Measurements from ENCODE around the gene GAREM2.

GAREM2 gene

GRCh38 chr2:26172871-26173775 lies at the start of gene GAREM2:
GAREM2 (plus strand) TSS chr2:26173088; CDS start chr2:26173221, 133 bp downstream.
- TF ChIP-seq GATA1 (IDR thresholded peaks at IDR 0.05; ENCODE audit: low read depth, low read length) (no peak), POLR2A (IDR thresholded peaks at IDR 0.05; ENCODE audit: low read length) (no peak)
- DNase-seq, result peak; percentile 41 to 54

- TF ChIP-seq POLR2A (IDR thresholded peaks at IDR 0.05; ENCODE audit: low read length) (no peak), GATA1 (IDR thresholded peaks at IDR 0.05; ENCODE audit: low read depth, low read length) (no peak)
- DNase-seq, result no peak
Measured at GRCh38 chr2:26123426-26123825, 49.5 kb upstream of the GAREM2 start.

GRCh38 chr2:26126074-26126473 lies 46.8 kb upstream of the GAREM2 start:
- DNase-seq, result no peak
- TF ChIP-seq GATA1 (IDR thresholded peaks at IDR 0.05; ENCODE audit: low read depth, low read length) (no peak), POLR2A (IDR thresholded peaks at IDR 0.05; ENCODE audit: low read length) (no peak)

GRCh38 chr2:26128176-26128575 lies 44.7 kb upstream of the GAREM2 start:
- TF ChIP-seq GATA1 (IDR thresholded peaks at IDR 0.05; ENCODE audit: low read depth, low read length), result no peak
- no peak for TF ChIP-seq POLR2A (IDR thresholded peaks at IDR 0.05; ENCODE audit: low read length)
- no peak for DNase-seq

- DNase-seq, result no peak
- no peak for TF ChIP-seq GATA1 (IDR thresholded peaks at IDR 0.05; ENCODE audit: low read depth, low read length)
- TF ChIP-seq POLR2A (IDR thresholded peaks at IDR 0.05; ENCODE audit: low read length), result no peak
Measured at GRCh38 chr2:26130763-26131162, 42.1 kb upstream of the GAREM2 start.

GRCh38 chr2:26136451-26136850 lies 36.4 kb upstream of the GAREM2 start:
- DNase-seq, result no peak
- TF ChIP-seq GATA1 (IDR thresholded peaks at IDR 0.05; ENCODE audit: low read depth, low read length) (no peak), POLR2A (IDR thresholded peaks at IDR 0.05; ENCODE audit: low read length) (no peak)

GRCh38 chr2:26139269-26140183 lies 33.4 kb upstream of the GAREM2 start:
- DNase-seq, result peak; percentile 27 to 30
- TF ChIP-seq GATA1 (IDR thresholded peaks at IDR 0.05; ENCODE audit: low read depth, low read length) (no peak), POLR2A (IDR thresholded peaks at IDR 0.05; ENCODE audit: low read length) (no peak)

- no peak for TF ChIP-seq POLR2A (IDR thresholded peaks at IDR 0.05; ENCODE audit: low read length)
- DNase-seq, result no peak
Measured at GRCh38 chr2:26141145-26141769, 31.6 kb upstream of the GAREM2 start.

- TF ChIP-seq GATA1 (IDR thresholded peaks at IDR 0.05; ENCODE audit: low read depth, low read length), result no peak
- no peak for TF ChIP-seq POLR2A (IDR thresholded peaks at IDR 0.05; ENCODE audit: low read length)
- DNase-seq, result peak; percentile 12 to 19
Measured at GRCh38 chr2:26144031-26144430, 28.9 kb upstream of the GAREM2 start.

GRCh38 chr2:26144953-26145680 lies 27.8 kb upstream of the GAREM2 start:
- peak; percentile 75 to 87 for DNase-seq
- TF ChIP-seq POLR2A (IDR thresholded peaks at IDR 0.05; ENCODE audit: low read length) (peak; percentile 18), GATA1 (IDR thresholded peaks at IDR 0.05; ENCODE audit: low read depth, low read length) (no peak)

GRCh38 chr2:26148501-26148900 lies 24.4 kb upstream of the GAREM2 start:
- TF ChIP-seq POLR2A (IDR thresholded peaks at IDR 0.05; ENCODE audit: low read length), result no peak
- TF ChIP-seq GATA1 (IDR thresholded peaks at IDR 0.05; ENCODE audit: low read depth, low read length), result no peak
- DNase-seq, result no peak

GRCh38 chr2:26150243-26150642 lies 22.6 kb upstream of the GAREM2 start:
- TF ChIP-seq POLR2A (IDR thresholded peaks at IDR 0.05; ENCODE audit: low read length), result no peak
- no peak for TF ChIP-seq GATA1 (IDR thresholded peaks at IDR 0.05; ENCODE audit: low read depth, low read length)
- DNase-seq, result no peak

- no peak for DNase-seq
- no peak for TF ChIP-seq GATA1 (IDR thresholded peaks at IDR 0.05; ENCODE audit: low read depth, low read length)
- TF ChIP-seq POLR2A (IDR thresholded peaks at IDR 0.05; ENCODE audit: low read length), result no peak
Measured at GRCh38 chr2:26157580-26157979, 15.3 kb upstream of the GAREM2 start.
